Measurements from ENCODE around the gene BTBD16.

DNA sequence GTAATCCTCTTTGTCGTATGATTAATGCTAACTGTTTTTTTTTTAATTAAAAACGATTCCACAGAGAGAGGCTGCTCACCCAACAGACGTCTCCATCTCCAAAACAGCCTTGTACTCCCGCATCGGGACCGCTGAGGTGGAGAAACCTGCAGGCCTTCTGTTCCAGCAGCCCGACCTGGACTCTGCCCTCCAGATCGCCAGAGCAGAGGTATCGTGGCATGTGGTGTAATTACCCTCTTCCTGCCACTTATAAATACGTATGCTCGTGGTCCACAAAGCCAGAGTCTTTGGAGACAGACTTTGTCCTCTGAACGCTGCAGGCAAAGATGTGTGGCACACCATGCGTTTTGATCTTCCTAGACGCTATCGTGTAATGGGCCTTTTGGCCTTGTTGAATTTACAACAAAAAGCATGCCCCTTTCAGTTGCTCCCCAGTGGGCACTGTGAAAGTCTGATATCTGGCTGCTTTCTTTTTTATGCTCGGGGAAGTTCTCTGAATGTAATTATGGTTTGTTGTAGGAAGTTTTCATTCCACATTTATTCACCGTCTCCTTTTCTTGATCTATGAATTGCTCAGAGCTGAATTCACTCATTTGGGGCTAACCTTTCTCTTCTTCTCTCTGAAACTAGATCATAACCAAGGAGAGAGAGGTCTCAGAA lies 33.6 kb upstream of the BTBD16 start:
- TF ChIP-seq, protein P1, sequence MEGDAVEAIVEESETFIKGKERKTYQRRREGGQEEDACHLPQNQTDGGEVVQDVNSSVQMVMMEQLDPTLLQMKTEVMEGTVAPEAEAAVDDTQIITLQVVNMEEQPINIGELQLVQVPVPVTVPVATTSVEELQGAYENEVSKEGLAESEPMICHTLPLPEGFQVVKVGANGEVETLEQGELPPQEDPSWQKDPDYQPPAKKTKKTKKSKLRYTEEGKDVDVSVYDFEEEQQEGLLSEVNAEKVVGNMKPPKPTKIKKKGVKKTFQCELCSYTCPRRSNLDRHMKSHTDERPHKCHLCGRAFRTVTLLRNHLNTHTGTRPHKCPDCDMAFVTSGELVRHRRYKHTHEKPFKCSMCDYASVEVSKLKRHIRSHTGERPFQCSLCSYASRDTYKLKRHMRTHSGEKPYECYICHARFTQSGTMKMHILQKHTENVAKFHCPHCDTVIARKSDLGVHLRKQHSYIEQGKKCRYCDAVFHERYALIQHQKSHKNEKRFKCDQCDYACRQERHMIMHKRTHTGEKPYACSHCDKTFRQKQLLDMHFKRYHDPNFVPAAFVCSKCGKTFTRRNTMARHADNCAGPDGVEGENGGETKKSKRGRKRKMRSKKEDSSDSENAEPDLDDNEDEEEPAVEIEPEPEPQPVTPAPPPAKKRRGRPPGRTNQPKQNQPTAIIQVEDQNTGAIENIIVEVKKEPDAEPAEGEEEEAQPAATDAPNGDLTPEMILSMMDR (IDR thresholded peaks at IDR 0.05) = no peak
- TF ChIP-seq ETV6 (CRISPR knock-in tag; IDR thresholded peaks at IDR 0.05) (no peak), JUN (CRISPR knock-in tag; IDR thresholded peaks at IDR 0.05) (no peak), TEAD4 (CRISPR knock-in tag; IDR thresholded peaks at IDR 0.05) (no peak), CREB1 (CRISPR knock-in tag; IDR thresholded peaks at IDR 0.05) (no peak), KAT7 (CRISPR knock-in tag; IDR thresholded peaks at IDR 0.05; ENCODE audit: borderline replicate concordance) (no peak), SMAD3 (CRISPR knock-in tag; IDR thresholded peaks at IDR 0.05; ENCODE audit: borderline replicate concordance) (no peak)
- TF ChIP-seq, protein P2, sequence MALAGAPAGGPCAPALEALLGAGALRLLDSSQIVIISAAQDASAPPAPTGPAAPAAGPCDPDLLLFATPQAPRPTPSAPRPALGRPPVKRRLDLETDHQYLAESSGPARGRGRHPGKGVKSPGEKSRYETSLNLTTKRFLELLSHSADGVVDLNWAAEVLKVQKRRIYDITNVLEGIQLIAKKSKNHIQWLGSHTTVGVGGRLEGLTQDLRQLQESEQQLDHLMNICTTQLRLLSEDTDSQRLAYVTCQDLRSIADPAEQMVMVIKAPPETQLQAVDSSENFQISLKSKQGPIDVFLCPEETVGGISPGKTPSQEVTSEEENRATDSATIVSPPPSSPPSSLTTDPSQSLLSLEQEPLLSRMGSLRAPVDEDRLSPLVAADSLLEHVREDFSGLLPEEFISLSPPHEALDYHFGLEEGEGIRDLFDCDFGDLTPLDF (CRISPR knock-in tag; IDR thresholded peaks at IDR 0.05) = no peak
- TF ChIP-seq, protein P3, sequence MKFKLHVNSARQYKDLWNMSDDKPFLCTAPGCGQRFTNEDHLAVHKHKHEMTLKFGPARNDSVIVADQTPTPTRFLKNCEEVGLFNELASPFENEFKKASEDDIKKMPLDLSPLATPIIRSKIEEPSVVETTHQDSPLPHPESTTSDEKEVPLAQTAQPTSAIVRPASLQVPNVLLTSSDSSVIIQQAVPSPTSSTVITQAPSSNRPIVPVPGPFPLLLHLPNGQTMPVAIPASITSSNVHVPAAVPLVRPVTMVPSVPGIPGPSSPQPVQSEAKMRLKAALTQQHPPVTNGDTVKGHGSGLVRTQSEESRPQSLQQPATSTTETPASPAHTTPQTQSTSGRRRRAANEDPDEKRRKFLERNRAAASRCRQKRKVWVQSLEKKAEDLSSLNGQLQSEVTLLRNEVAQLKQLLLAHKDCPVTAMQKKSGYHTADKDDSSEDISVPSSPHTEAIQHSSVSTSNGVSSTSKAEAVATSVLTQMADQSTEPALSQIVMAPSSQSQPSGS (CRISPR knock-in tag; IDR thresholded peaks at IDR 0.05; ENCODE audit: borderline replicate concordance, low read depth) = no peak
- TF ChIP-seq, protein P4, sequence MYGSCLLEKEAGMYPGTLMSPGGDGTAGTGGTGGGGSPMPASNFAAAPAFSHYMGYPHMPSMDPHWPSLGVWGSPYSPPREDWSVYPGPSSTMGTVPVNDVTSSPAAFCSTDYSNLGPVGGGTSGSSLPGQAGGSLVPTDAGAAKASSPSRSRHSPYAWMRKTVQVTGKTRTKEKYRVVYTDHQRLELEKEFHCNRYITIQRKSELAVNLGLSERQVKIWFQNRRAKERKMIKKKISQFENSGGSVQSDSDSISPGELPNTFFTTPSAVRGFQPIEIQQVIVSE (CRISPR knock-in tag; IDR thresholded peaks at IDR 0.05; ENCODE audit: borderline replicate concordance) = no peak
- TF ChIP-seq, protein P5, sequence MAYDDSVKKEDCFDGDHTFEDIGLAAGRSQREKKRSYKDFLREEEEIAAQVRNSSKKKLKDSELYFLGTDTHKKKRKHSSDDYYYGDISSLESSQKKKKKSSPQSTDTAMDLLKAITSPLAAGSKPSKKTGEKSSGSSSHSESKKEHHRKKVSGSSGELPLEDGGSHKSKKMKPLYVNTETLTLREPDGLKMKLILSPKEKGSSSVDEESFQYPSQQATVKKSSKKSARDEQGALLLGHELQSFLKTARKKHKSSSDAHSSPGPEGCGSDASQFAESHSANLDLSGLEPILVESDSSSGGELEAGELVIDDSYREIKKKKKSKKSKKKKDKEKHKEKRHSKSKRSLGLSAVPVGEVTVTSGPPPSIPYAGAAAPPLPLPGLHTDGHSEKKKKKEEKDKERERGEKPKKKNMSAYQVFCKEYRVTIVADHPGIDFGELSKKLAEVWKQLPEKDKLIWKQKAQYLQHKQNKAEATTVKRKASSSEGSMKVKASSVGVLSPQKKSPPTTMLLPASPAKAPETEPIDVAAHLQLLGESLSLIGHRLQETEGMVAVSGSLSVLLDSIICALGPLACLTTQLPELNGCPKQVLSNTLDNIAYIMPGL (CRISPR knock-in tag; IDR thresholded peaks at IDR 0.05) = no peak
- TF ChIP-seq, protein P6, sequence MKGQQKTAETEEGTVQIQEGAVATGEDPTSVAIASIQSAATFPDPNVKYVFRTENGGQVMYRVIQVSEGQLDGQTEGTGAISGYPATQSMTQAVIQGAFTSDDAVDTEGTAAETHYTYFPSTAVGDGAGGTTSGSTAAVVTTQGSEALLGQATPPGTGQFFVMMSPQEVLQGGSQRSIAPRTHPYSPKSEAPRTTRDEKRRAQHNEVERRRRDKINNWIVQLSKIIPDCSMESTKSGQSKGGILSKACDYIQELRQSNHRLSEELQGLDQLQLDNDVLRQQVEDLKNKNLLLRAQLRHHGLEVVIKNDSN (CRISPR knock-in tag; IDR thresholded peaks at IDR 0.05) = no peak
- TF ChIP-seq, protein P7, sequence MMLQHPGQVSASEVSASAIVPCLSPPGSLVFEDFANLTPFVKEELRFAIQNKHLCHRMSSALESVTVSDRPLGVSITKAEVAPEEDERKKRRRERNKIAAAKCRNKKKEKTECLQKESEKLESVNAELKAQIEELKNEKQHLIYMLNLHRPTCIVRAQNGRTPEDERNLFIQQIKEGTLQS (CRISPR knock-in tag; conservative IDR thresholded peaks at IDR 0.05) = no peak
